Erythroblast (primary cell): ENCODE results near the gene NPTN.

ENCODE experiments used
- GATA1 ChIP-seq: IDR thresholded peaks from 2 replicates; pipeline ENCODE4 v1.6.1; 2011; ENCODE audit warnings: low read depth, mild to moderate bottlenecking, control low read depth, low read length, moderate library complexity
- POLR2A ChIP-seq: IDR thresholded peaks from 2 replicates; pipeline ENCODE4 v1.6.1; 2011; ENCODE audit warnings: mild to moderate bottlenecking, low read length

GRCh38 chr15:73568564-73569280 lies 64.5 kb downstream of the NPTN start:
- TF ChIP-seq POLR2A (no peak), GATA1 (no peak)
